ENCODE measurements around the gene GRK2.

GRCh38 chr11:67268081-67268961 lies 2.0 kb downstream of the GRK2 start:
- no peak for TF ChIP-seq CTCF (IDR thresholded peaks at IDR 0.05)
- TF ChIP-seq POLR2A (IDR thresholded peaks at IDR 0.05): no peak

All from testis (tissue), 2 donors.